ENCODE data around the gene PACRG. TPM values are rescaled to one million over a fixed set of nuclear protein-coding genes. Genes with fewer than 3 reads are reported as not detected.

PACRG gene
- total and polyA plus RNA-seq, 8 donors: 1.5 to 6.8 (median 4.6) TPM

DNA sequence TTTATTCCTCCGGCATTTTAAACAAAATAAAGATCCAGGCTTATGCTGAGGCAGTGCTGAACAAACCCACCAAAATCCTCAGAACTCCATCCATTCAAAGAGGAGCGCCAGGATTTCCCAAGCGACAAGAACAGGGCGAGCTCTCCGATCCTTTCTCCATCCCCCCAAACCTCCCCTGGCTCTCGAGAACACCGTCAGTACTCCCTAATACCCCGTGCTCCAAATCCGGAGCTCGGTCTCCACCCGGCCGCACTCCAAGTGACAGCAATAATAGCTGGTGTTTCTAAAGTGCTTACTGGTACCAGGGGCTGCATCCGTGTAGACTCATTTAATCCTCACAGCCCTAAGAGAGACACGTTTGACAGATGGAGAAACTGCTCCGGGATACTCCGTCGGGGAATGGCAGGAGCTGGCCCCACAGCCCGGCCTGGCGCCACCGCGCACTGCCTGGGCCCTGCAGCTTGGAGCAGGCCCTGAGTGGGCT lies 409.7 kb downstream of the PACRG start:
- Histone ChIP-seq H3K4me1 (no peaks in the 10 kb centered on the region), H3K4me3 (no peak overlapping the region), H3K36me3 (no peaks in the 10 kb centered on the region), H3K27me3 (no peaks in the 10 kb centered on the region), H3K9me3 (no peaks in the 10 kb centered on the region), H3K27ac (no peak overlapping the region)
- TF ChIP-seq, protein P1, sequence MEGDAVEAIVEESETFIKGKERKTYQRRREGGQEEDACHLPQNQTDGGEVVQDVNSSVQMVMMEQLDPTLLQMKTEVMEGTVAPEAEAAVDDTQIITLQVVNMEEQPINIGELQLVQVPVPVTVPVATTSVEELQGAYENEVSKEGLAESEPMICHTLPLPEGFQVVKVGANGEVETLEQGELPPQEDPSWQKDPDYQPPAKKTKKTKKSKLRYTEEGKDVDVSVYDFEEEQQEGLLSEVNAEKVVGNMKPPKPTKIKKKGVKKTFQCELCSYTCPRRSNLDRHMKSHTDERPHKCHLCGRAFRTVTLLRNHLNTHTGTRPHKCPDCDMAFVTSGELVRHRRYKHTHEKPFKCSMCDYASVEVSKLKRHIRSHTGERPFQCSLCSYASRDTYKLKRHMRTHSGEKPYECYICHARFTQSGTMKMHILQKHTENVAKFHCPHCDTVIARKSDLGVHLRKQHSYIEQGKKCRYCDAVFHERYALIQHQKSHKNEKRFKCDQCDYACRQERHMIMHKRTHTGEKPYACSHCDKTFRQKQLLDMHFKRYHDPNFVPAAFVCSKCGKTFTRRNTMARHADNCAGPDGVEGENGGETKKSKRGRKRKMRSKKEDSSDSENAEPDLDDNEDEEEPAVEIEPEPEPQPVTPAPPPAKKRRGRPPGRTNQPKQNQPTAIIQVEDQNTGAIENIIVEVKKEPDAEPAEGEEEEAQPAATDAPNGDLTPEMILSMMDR (IDR thresholded peaks at IDR 0.05): no peak
- intact Hi-C loops (cut with DNase I): no loop called here
- ATAC-seq (no peak), DNase-seq (no peak)

DNA sequence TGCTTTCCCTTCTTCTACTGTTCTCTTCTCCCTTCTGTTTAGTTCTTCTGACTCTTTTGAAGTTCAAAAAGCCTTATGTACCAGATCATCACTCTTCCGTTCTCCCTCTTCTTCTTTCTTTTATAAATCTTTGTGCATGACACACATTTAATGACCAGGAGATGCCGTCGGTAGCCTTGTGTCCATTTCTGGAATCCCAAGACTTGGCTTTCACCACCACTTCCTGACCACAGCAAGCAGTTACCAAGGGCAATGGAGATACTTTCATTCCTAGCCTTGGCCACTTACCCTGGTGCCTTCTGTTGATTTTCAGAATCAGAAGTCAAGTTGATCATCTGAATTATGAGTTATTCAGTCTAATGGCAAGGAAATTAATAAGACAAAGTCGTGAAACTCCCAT lies 418.3 kb downstream of the PACRG start:
- Histone ChIP-seq H3K4me3 (no peak overlapping the region), H3K9me3 (no peaks in the 10 kb centered on the region), H3K27me3 (peaks cover 0 to 9% of the 10 kb centered on the region in 2 donors), H3K36me3 (no peaks in the 10 kb centered on the region), H3K4me1 (no peaks in the 10 kb centered on the region), H3K27ac (no peak overlapping the region)
- intact Hi-C loops (cut with DNase I): no loop called here
- ATAC-seq (no peak), DNase-seq (no peak)
- TF ChIP-seq, protein P1 (IDR thresholded peaks at IDR 0.05): no peak

DNA sequence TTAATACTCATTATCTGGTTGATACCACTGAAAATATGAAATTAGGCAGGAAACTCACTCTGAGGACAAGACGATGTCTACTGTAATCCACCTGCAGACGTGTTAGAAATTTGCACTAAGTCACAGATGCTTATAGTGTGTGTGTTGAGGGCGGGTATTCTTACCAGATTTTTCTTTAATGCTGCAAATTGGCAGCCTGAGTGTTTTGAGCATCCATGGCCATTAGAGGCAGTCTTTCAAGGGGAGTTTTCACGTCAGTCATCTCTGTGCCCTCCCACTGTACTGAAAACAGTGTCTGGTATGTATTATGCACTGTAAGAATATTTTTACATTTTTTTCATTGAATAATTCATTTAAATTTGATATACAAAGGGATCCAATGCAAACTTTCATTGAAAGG lies 420.2 kb downstream of the PACRG start:
- TF ChIP-seq, protein P1 (IDR thresholded peaks at IDR 0.05): no peak
- ATAC-seq (no peak), DNase-seq (no peak)
- Histone ChIP-seq H3K9me3 (no peaks in the 10 kb centered on the region), H3K27me3 (peaks cover 0 to 9% of the 10 kb centered on the region in 2 donors), H3K27ac (no peak overlapping the region), H3K36me3 (no peaks in the 10 kb centered on the region), H3K4me1 (no peaks in the 10 kb centered on the region), H3K4me3 (no peak overlapping the region)
- intact Hi-C loops (cut with DNase I): no loop called here

DNA sequence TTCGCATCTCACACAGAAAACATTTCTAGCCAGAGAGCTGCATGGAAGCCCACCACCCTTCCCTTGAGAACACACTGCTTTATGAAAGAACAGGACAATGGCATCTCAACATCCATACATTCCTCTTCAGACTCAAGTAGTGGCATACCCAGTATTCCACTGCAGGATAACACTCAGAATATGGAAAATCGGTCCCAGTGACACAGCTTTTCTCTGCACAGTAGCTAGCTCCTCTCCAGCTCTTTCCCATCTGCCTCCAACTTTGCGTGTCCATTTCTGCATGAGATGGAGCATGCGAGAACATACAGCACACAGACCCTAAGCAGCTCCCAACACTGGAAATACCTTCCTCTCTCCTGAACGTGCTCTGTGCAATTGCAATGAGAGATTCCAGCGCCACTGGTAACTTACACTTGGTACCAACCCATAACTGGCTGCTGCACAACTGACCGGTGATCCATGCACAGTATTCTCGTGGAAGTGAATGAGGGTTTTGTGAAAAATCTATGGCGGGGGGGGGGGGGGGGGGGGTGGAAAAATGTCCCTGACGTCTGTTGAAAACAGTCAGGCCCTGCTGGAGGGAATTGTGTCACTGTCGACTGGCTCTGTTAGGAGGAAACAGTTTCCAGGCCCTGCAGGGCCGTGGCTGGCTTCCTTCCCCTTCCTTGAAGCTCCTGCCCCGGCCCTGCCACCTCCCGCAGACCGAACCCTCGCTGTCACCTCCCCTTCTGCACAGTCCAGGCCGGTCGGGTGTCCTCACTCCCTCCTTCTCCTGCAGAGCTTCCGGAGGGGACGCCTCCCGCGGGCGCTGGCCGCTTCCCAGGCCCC lies 420.9 kb downstream of the PACRG start:
- Histone ChIP-seq H3K27ac (no peak overlapping the region), H3K9me3 (no peaks in the 10 kb centered on the region), H3K4me3 (no peak overlapping the region), H3K4me1 (no peaks in the 10 kb centered on the region), H3K36me3 (no peaks in the 10 kb centered on the region), H3K27me3 (peaks cover 0 to 9% of the 10 kb centered on the region in 2 donors)
- intact Hi-C loops (cut with DNase I): no loop called here
- no peak for ATAC-seq
- TF ChIP-seq, protein P1 (IDR thresholded peaks at IDR 0.05): no peak
- DNase-seq: peak in 1 of 4 donors; percentile 71

DNA sequence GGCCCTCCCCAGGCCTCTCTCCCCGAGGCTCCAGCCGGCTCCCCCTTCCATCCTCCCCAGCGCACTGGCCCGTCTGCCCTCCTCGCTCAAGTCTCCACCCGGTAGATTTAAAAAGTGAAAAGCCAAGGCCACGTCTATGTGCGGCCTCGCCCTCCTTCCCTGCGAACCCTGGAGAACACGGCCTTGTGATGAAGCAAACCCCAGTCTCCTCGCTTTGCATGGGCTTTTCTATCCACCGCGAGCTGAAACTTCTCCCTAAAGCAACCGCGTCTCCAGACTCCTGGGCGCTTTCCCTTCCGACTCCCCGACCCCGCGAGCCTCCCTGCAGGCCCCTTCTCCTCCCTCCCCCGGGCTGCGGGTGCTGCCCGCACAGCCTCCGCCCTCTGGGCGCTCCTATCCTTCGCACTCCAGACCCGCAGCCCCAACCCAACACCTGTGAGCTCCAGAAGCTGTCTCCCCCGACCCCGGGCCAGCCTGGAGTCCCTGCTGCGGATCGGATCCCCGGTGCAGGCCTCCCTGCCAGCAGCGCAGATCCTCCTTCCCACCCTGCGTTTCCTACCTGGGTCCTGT lies 421.6 kb downstream of the PACRG start:
- H3K27ac ChIP-seq: no peak overlapping the region
- TF ChIP-seq, protein P1 (IDR thresholded peaks at IDR 0.05): no peak
- H3K27me3 ChIP-seq: peaks cover 0 to 9% of the 10 kb centered on the region in 2 donors
- H3K4me3 ChIP-seq: no peak overlapping the region
- ATAC-seq (no peak), DNase-seq (peak in 1 of 4 donors; percentile 71)
- H3K36me3 ChIP-seq: no peaks in the 10 kb centered on the region
- H3K4me1 ChIP-seq: no peaks in the 10 kb centered on the region
- no peaks in the 10 kb centered on the region for H3K9me3 ChIP-seq
- intact Hi-C loops (cut with DNase I): no loop called here

Measured in left lung (tissue), 10 donors.